HT-29 (cell line): ENCODE measurements around the gene DPM2. TPM values are rescaled to one million over a fixed set of nuclear protein-coding genes. Genes with fewer than 3 reads are reported as not detected.

Experiments used
- DNase-seq: peaks from one replicate; pipeline ENCODE4 v3.0.0-alpha.2; 2015; ENCODE audit warnings: low spot score
- total RNA-seq: library from RNA; depleted of rRNA; stranded (reverse); fragments of >200 nt; shearing (Covaris generic); gene quantifications from 2 replicates; pipeline ENCODE4 v1.2.3, GENCODE V29; 2014

The DPM2 gene
- total RNA-seq, 1 experiment from 2014 or later = 44.3 TPM

DNA sequence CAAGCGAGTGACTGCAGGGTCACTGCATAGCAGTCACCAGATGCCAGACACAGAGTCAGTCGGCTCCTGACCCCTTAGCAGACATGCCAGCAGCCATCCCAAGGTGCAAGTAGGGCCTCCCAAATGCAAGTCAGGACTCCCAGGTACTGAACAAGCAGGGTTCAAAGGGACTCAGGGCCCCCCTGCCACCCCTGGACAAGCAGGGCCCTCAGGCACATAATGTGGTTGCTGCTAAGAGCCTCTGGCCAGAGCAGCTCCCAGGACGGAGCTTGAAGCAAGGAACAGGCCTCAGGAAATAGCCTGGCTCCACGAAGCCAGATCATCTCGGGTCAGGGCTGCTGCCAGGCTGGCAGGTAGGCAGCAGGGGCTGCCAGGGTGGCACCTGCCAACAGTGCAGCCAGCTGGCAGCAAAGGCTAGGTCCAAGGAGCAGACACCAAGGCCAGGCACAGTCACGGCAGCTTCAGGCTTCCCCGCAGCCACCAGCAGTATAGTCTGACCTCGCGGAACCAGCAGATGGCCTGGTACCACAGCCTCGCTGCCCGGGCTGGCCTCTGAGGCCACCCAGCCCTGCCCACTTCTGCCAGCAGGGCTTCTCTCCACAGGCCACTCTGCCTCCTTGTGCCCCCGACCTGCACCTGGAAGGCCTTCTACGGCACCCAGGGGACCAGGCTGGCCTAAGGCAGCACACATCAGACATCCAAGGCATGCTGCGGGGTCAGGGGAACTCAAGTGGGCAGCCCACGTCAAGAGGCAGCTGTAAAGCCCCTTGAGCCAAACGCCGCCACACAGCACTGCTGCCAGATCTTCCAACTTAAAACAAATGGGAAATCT, 35.7 kb upstream of the DPM2 start:
- peak; percentile 30 for DNase-seq

DNA sequence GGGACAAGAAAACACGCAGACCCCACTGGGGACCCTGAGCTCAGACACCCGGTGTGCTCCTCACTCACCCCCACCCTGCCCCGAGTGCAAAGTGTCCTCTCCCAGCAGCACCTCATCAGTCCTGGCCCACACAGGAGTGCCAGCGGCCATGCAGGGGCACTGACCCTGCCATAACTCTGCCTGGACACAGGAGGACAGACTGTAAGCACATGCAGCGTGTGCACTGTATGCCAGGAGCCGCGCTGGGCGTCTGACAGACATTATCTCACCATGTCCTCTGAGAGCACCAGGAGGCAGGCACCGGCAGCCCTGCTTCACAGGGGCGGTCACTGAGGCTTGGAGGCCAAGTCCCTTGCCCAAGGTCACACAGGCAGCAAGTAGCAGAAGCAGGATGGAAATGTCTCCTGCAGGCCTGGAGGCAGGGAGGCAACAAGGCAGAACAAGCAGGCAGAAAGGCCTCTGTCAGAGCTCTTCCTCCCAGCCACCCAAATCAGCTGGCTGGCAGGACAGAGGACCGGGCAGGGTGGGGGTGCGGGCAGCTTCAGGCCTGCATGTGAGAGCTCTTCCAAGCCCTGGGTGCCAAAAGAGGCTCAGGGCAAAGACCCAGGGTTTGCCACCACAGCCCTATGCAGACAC, 34.7 kb upstream of the DPM2 start:
- no peak for DNase-seq

- peak; percentile 28 for DNase-seq
These were observed 33.9 kb upstream of the DPM2 start for GRCh38 chr9:127971357-127972235.

GRCh38 chr9:127970401-127971313, 33.0 kb upstream of the DPM2 start:
- peak; percentile 29 for DNase-seq

DNA sequence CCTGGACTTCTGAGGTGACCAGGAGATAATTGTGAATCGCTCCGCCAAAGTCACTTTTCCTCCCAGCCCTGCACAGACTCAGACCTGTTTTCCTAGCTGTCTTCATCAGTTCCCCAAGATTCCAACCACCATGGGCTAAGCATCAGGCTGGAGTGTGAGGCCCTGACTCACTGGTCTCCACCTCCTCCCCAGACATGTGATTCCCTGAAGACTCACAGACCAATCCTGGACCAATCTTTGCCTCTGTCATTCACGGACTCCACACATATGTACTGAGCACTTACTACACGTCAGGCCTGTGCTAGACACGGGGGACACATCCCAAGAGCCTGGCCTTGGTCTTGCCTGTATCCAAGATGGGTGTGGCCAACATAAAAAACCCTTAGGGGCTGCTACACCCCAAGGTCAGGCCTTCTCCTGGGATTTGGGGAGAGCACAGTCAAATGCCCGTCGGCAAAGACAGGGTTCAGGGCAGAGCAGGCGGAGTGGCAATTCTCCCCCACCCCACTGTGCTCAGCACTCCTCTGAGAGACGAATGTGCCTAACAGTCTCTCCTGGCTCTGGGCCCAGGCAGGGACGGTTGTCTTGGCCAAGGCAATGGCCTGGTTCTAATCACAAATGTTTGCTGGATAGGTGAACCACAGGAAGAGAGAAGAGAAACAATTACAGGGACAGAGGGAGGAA, 31.2 kb upstream of the DPM2 start:
- DNase-seq = peak; percentile 73

DNA sequence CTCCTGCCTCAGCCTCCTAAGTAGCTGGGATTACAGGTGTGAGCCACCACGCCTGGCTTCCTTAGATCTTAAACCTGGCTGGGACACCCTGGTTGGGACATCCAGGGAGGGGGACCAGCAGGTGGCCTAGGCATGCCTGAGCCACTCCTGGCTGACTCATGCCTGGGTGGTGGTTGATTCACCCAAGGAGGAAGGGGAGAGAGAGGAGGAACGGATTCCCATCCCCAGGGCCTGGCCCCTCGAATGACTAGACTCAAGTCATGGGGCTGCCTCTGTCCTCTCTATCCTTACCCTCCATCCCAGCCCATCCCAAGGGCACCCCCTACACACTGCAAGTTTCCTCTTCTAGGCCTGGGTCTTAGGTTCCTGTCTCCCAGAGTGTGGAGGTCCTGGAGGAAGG, 30.4 kb upstream of the DPM2 start:
- DNase-seq = peak; percentile 81

DNA sequence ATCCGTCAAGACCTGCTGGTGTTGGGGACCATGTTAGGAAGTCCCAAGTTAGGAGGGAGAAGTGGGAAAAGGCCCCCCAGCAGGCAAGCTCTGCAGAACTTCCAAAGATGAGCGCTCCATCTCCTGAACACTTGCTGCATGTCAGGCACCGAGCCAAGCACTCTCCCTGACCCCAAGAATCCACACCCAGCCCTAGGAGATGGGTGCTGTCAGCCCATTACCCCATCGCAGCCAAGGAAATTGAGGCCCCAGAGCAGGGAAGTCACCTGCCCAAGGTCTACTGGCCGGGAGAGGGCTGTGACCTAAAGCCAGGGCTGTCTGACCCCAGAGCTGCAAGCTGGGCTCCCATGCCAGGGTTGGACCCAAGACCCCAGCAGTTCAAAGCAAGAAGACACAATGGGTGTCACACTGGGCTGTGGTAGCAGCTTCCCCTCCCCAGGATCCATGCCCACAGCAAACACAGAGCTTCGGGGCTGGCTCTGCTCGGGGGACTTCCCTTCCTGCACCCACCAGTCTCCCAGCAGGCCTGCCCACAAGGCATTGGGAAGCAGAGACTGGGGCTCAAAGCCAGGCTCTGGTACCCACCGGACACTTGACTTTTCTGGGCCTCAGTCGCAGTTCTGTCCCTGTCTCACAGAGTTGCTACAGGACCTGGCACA, 29.6 kb upstream of the DPM2 start:
- DNase-seq = no peak

DNA sequence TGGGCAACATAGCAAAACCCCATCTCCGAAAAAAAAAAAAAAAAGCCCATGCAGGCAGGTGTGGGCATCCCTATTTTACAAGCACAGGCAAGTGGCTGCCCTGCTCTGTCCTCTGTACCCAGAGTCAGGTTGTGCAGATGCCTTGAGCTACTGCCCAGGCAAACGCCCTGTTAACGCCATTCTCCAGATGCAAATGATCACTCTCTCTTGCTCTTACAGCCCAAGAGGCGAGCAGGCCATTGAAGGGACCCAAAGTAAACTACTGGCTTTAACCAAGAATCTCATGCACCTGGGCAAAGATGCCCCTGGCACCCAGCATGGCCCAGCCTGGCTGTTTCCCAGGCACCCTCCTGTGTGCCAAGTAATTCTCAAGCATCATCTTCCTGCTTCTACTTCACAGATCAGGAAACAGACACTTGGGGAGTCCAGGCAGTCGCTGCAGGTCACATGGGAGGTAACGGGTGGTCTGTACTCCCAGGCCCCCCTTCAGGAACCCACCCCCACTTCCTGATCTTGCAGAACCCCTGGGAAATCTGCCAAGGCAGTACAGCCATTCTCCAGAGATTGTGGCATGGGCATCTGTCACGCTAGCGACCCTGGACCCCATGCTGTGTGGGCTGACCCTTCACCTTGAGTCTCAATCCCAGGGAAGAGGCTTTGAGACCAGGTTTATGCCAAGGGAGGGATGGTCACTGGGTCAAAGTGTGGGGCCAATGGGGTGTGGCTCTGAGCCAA, 28.9 kb upstream of the DPM2 start:
- peak; percentile 20 for DNase-seq

GRCh38 chr9:127965953-127966352, 28.3 kb upstream of the DPM2 start:
- DNase-seq = peak; percentile 38

DNA sequence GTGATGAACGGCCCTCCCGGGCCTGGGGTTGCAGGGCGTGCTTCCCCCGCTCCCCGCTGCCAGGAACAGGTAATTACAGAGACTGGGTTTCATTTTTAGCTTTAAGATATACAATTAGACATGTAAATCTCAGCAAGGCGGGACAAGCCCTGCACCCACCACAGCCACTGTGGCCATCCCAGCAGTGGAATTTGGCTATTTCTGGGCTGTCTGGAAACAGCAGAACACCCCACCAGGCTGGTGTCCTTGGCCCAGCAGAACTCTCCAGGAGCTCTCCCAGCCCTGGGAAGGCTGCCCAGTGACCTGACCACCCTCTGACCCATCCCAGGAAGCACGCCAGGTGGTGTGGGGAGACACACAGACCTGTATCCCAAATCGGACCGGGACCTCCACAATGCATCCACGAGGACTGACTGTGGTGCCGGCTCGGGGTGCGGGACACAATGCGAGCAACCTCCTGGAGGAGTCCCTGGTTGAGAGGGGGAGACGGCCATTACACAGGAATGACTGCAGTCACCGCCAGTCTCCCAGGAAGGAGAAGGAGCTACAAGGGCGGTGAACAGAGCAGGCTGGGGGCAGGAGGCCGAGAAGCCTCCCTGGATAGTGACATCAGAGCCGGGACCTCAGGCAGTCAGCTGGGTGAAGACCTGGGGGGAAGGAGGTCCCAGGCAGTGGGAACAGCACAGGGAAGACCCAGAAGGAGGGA, 25.9 kb upstream of the DPM2 start:
- DNase-seq = no peak

DNA sequence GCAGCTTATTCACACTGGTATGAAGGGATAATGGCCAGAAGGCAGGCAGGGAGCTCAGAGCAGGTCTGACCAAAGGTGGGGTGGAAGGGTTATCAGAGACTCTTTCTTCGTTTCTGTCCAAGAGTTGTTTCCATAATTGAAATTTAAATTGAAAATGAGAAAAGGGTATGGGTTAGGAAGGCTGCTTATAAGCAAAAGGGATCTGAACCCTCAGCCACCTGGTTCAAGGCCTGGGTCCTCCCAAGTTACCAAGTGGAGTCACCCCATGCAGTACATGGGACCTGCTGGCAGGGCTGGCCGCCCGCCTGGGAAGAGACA, 25.3 kb upstream of the DPM2 start:
- no peak for DNase-seq

DNA sequence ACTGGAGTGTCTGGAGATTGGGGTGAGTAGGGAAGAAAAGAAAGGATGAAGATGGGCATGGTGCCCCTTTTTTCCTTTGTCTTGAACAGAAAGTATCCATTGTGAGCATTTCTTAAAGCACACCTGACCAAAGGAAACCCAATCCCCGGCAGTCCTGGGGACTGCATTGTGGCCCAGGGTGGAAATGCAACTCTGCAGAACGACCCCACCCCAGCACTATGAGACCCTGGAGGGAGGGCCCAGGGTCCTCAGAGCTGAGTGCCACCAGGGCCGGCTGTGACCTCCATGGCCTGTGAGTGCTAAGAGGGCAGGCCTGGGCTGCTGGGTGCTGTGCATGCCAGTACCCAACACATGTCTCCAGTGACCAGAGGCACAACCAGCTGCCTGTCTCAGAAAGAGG, 24.6 kb upstream of the DPM2 start:
- DNase-seq = no peak

- no peak for DNase-seq
These were observed 24.0 kb upstream of the DPM2 start for GRCh38 chr9:127961613-127962155.

GRCh38 chr9:127961155-127961490, 23.5 kb upstream of the DPM2 start:
- DNase-seq = no peak

- no peak for DNase-seq
These were observed 22.9 kb upstream of the DPM2 start for GRCh38 chr9:127960410-127961154.

DNA sequence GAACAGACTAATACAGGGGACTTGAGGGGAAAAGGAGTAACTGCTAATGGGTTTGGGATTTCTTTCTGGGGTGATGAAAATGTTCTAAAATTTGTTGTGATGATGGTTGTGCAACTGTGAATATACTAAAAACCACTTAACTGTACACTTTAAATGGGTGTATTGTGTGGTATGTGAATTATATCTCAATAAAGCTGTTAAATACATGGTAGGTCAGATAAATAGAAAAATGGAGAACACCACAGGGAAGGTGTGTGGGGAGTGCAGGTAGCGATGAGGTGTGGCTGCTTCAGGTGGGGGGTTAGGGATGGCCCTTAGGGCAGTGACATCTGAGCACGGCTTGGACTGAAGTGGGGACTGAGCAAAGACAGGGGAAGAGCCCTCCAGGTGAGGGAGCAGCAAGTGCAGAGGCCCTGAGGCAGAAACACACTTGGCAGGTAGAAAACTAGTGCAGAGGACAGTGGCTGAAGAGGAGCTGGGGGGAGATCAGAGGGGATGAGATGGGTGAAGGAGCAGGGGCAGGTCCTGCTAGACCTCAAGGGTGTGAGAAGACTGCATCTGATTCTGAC, 22.3 kb upstream of the DPM2 start:
- no peak for DNase-seq

- DNase-seq = no peak
These were observed 21.7 kb upstream of the DPM2 start for GRCh38 chr9:127959398-127959797.

DNA sequence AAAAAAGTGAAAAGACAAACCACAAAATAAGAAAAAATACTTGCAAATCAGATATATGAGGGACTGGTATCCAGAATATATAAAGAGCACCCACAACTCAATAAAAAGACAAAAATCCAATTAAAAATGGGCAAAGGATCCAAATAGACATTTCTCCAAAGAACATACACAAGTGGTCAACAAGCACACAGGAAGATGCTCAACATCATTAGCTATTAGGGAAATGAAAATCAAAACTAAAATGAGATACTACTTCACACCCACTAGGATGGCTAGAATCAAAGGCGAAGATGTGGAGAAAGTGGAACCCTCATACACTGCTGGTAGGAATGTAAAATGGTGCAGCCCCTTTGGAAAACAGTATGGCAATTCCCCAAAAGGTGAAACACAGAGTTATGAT, 21.1 kb upstream of the DPM2 start:
- DNase-seq = no peak
